Upper lobe of right lung (tissue), 1 donor: ENCODE results near the gene CHIT1. TPM values are rescaled to one million over a fixed set of nuclear protein-coding genes. Genes with fewer than 3 reads are reported as not detected.

Experiments used
- ATAC-seq: fragments of 200-7000 bp; cut with Tn5 transposase; one replicate; pipeline ENCODE4 v1.9.1; 2020; ENCODE audit warnings: mild to moderate bottlenecking, moderate library complexity
- DNase-seq: peaks from one replicate; pipeline ENCODE4 v3.0.0-alpha.2; 2020
- H3K27ac ChIP-seq: fragments of 200-600 bp; one replicate; pipeline ENCODE4 v1.8.0; 2022
- H3K27me3 ChIP-seq: fragments of 200-600 bp; one replicate; pipeline ENCODE4 v1.8.0; 2022; ENCODE audit warnings: mild to moderate bottlenecking
- H3K36me3 ChIP-seq: fragments of 200-600 bp; one replicate; pipeline ENCODE4 v1.8.0; 2022
- H3K4me1 ChIP-seq: fragments of 200-600 bp; one replicate; pipeline ENCODE4 v1.8.0; 2022
- H3K4me3 ChIP-seq: fragments of 200-600 bp; one replicate; pipeline ENCODE4 v1.8.0; 2022; ENCODE audit warnings: mild to moderate bottlenecking
- H3K9me3 ChIP-seq: fragments of 200-600 bp; one replicate; pipeline ENCODE4 v1.8.0; 2022
- intact Hi-C: fragments of 100-400 bp; cut with DNase I; formaldehyde crosslinking; loops from one replicate; pipeline ENCODE4 v1.11.0; 2022
- total RNA-seq: library from RNA; stranded (reverse); fragmentation: NEBNext Ultra II Directional; extraction: Animal tissue kit (Norgen Biotek cat#: 25700); gene quantifications from one replicate; pipeline ENCODE4 v1.2.1, GENCODE V29; 2021
- TF ChIP-seq, protein P1 (sequence below): fragments of 200-600 bp; IDR thresholded peaks from one replicate; pipeline ENCODE4 v1.8.0; 2022; ENCODE audit warnings: antibody characterized with exemption
- donor health status: DM: no; HTN: yes; CAD: no; lungs with severe emphysema.

Gene CHIT1
- total RNA-seq, 1 donor from 2014 or later: 751 TPM

DNA sequence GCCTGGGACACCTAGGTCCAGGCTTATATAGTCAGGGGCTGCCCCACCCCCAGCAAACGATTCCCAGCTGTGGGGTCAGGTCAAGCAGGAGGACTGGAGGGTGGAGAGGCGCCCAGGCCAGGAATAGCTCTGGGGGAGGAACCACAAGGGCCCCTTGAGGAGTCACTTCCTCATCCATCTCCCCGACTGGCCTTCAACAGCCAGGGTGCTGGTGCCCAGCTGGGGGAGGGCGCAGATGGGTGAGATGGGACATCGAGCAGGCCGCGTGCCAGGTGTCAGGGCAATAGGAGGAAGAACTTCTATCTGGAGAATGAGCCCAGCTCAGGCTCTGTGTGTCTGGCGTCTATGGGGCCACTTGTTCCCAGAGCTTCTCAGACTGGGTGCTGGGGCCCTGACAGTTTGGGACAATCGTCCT is 53.6 kb downstream of the CHIT1 start:
- H3K4me3 ChIP-seq: no peak overlapping the region
- ATAC-seq (peak; percentile 65), DNase-seq (no peak)
- intact Hi-C loops: no loop called here
- H3K27me3 ChIP-seq: no peaks in the 10 kb centered on the region
- H3K9me3 ChIP-seq: no peaks in the 10 kb centered on the region
- TF ChIP-seq, protein P1, sequence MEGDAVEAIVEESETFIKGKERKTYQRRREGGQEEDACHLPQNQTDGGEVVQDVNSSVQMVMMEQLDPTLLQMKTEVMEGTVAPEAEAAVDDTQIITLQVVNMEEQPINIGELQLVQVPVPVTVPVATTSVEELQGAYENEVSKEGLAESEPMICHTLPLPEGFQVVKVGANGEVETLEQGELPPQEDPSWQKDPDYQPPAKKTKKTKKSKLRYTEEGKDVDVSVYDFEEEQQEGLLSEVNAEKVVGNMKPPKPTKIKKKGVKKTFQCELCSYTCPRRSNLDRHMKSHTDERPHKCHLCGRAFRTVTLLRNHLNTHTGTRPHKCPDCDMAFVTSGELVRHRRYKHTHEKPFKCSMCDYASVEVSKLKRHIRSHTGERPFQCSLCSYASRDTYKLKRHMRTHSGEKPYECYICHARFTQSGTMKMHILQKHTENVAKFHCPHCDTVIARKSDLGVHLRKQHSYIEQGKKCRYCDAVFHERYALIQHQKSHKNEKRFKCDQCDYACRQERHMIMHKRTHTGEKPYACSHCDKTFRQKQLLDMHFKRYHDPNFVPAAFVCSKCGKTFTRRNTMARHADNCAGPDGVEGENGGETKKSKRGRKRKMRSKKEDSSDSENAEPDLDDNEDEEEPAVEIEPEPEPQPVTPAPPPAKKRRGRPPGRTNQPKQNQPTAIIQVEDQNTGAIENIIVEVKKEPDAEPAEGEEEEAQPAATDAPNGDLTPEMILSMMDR: no peak
- H3K27ac ChIP-seq: no peak overlapping the region
- peaks cover 12% of the 10 kb centered on the region for H3K4me1 ChIP-seq
- no peaks in the 10 kb centered on the region for H3K36me3 ChIP-seq

DNA sequence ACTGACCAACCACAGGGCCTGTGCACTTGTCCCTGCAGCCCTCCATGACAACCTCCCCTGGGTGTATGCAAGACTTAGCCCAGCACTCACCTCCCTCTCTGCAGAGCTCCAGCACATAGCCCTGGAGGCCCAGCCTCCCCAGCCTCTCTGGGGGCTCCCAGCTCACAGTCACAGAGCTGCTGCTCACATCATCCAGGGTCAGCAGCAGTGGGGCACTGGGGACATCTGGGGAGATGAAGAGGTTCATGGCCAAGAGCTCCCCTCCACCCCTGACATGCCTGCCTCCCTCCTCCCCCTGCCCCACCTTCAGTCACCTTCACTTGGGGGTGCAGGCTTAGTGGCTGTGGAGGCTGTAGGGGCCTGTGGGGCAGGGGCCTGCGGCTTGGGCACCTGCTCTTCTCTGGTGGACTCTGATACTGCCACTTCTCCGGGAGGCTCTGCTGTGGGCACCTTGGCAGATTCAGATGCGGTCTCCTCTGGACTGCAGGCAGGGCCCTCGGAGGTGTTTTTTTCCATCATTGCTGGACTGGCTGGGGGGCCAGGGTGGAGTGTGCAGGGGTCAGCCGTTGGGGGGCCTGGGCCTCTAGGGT is 54.1 kb downstream of the CHIT1 start, which contains the start of gene MYBPH:
Gene MYBPH (minus strand): TSS at position 590 of the 590 bp plus-strand sequence. CDS start 71 bp downstream, at position 519.
- peaks cover 12% of the 10 kb centered on the region for H3K4me1 ChIP-seq
- H3K36me3 ChIP-seq: no peaks in the 10 kb centered on the region
- no peak within 1 kb of the TSS for H3K27ac ChIP-seq
- ATAC-seq (no peak), DNase-seq (no peak)
- intact Hi-C loops: no loop called here
- TF ChIP-seq, protein P1: no peak
- H3K27me3 ChIP-seq: no peaks in the 10 kb centered on the region
- no peak within 1 kb of the TSS for H3K4me3 ChIP-seq
- H3K9me3 ChIP-seq: no peaks in the 10 kb centered on the region

DNA sequence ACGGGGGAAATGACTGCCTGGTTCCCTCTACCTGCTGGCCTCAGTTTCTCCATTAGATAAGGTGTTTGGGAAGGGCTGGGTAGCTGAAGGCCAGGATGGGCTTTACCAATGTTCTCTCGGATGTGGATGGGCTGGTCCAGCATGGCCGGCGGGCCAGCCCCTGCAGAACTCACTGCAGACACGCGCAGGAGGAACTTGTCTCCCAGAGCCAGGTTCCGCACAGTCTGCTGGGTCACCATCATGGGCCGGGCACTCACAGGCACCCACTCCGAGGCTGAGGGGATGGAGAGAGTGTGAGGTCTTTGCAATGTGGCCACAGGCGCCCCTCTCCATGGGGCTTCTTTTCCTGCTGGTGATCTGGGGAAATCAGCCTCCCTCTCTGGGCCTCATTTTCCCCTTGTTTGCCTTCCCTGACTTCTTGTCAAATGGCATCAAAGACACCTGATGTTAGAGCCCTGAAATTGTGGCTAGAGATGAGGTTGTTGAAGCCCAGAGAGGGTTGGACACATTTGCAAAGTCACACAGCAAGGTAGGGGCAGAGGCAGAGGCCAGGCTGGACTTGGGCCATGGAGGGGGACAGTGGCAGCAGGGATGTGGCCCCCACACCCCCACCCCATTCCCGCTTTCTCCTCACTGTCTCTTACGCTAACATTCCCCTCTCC is 55.0 kb downstream of the CHIT1 start:
- H3K36me3 ChIP-seq: no peaks in the 10 kb centered on the region
- intact Hi-C loops: no loop called here

DNA sequence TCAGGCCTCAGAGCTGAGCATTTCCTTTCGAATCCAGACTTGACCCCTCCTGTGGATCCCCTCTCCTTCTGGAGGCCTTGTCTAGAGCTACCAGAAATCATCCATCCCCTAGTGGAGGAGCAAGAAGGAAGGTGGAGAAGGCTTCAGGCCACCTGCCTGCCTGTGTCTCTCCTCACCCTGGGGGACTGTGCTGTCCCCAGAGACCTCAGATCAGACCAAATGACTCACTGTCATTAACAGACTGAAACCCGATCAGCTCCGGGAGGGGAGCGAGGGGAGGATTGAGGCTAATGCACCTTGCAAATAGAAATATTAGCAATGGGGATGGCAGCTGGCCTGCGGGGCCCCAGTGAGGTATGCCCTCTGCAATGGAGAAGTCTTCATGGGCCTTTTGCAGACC is 55.9 kb downstream of the CHIT1 start:
- no peaks in the 10 kb centered on the region for H3K36me3 ChIP-seq
- no peak overlapping the region for H3K27ac ChIP-seq
- no peaks in the 10 kb centered on the region for H3K9me3 ChIP-seq
- peaks cover 12% of the 10 kb centered on the region for H3K4me1 ChIP-seq
- TF ChIP-seq, protein P1: no peak
- H3K4me3 ChIP-seq: no peak overlapping the region
- intact Hi-C loops: no loop called here
- no peak for ATAC-seq
- DNase-seq: no peak
- H3K27me3 ChIP-seq: no peaks in the 10 kb centered on the region

More for the DNA sequence above, 55.0 kb downstream of the CHIT1 start:
- Histone ChIP-seq H3K9me3 (no peaks in the 10 kb centered on the region), H3K27ac (no peak overlapping the region), H3K4me1 (peaks cover 12% of the 10 kb centered on the region), H3K4me3 (no peak overlapping the region), H3K27me3 (no peaks in the 10 kb centered on the region)
- TF ChIP-seq, protein P1: no peak
- DNase-seq (no peak), ATAC-seq (no peak)

DNA sequence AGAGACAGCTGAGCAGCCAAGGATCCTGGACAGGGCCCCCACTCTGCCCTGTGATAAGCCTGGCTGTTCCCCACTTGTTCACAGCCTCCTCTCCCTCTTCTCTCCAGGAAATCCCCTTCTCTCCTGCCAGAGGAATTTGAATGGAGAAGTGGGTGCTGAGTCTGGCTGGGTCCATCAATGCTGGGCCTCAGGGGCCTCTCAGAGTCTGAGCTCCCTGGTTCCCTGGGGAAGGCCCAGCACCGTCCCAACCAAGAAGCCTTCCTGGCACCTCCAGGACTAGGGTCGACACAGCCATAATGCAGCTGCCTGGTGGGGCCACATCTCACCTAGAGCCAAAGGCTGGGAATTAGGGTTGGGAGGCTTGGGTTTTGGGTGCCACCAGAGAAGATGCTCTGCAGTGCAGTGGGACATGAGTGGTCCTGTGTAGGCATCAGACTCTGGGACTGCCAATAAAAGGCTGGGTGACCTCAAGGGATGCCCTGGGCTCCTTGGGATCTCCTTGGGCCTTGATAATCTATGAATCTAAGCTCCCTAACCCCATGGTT is 56.4 kb downstream of the CHIT1 start:
- TF ChIP-seq, protein P1: no peak

More for the DNA sequence above, 56.4 kb downstream of the CHIT1 start:
- Histone ChIP-seq H3K36me3 (no peaks in the 10 kb centered on the region), H3K4me3 (no peak overlapping the region), H3K27ac (no peak overlapping the region), H3K27me3 (no peaks in the 10 kb centered on the region), H3K4me1 (peaks cover 12% of the 10 kb centered on the region), H3K9me3 (no peaks in the 10 kb centered on the region)
- intact Hi-C loops: no loop called here
- no peak for DNase-seq
- no peak for ATAC-seq
